ENCODE data around the gene TGM1.

TGM1 gene

GRCh38 chr14:24216345-24216699 is 46.7 kb downstream of the TGM1 start:
- TF ChIP-seq CTCF (IDR thresholded peaks at IDR 0.05; ENCODE audit: low read depth, low read length) = no peak
- peak overlapping the region; percentile 71 for H3K4me3 ChIP-seq (ENCODE audit: low read depth, low read length)

- TF ChIP-seq CTCF (IDR thresholded peaks at IDR 0.05; ENCODE audit: low read depth, low read length) = peak; percentile 44; the same call in 1 of the 2 replicates
- H3K4me3 ChIP-seq (ENCODE audit: low read depth, low read length) = peak within 1 kb of the TSS; percentile 71
These were observed 47.3 kb downstream of the TGM1 start, which contains the start of gene MDP1 for GRCh38 chr14:24215495-24216344. Gene MDP1 (minus strand): TSS chr14:24216066. CDS start chr14:24215955, 111 bp downstream.

- no peak for TF ChIP-seq CTCF (IDR thresholded peaks at IDR 0.05; ENCODE audit: low read depth, low read length)
- H3K4me3 ChIP-seq (ENCODE audit: low read depth, low read length) = peak overlapping the region; percentile 85
These were observed 48.9 kb downstream of the TGM1 start for GRCh38 chr14:24213866-24214662.

GRCh38 chr14:24212924-24213865 is 49.8 kb downstream of the TGM1 start, which contains the start of gene CHMP4A:
Gene CHMP4A (minus strand): TSS chr14:24213488. CDS start chr14:24213439, 49 bp downstream.
- TF ChIP-seq CTCF (IDR thresholded peaks at IDR 0.05; ENCODE audit: low read depth, low read length) = 0 out of 2 replicates have a peak, but pooled peaks have one; percentile 18

GRCh38 chr14:24211311-24211710 is 51.7 kb downstream of the TGM1 start:
- no peak overlapping the region for H3K4me3 ChIP-seq (ENCODE audit: low read depth, low read length)
- no peak for TF ChIP-seq CTCF (IDR thresholded peaks at IDR 0.05; ENCODE audit: low read depth, low read length)

More at GRCh38 chr14:24212924-24213865, 49.8 kb downstream of the TGM1 start, which contains the start of gene CHMP4A:
- H3K4me3 ChIP-seq (ENCODE audit: low read depth, low read length) = peak within 1 kb of the TSS; percentile 85

- H3K4me3 ChIP-seq (ENCODE audit: low read depth, low read length) = no peak overlapping the region
- TF ChIP-seq CTCF (IDR thresholded peaks at IDR 0.05; ENCODE audit: low read depth, low read length) = no peak
These were observed 55.4 kb downstream of the TGM1 start for GRCh38 chr14:24207625-24208024.

Measured in WI38 (cell line).